HG02642 (cell line): ENCODE results near the gene POLRMT.
"Not testable (repeated sequence)": the region's sequence is repeated elsewhere in the genome, so short reads cannot be mapped to it uniquely, and the experiment has no call there.

Source experiments
- ATAC-seq: cut with Tn5 transposase; IDR thresholded peaks from one replicate; pipeline ENCODE4 v1.9.1; 2021; ENCODE audit warnings: mild to moderate bottlenecking; ENCODE audit not compliant: unreplicated experiment, poor library complexity

The POLRMT gene

DNA sequence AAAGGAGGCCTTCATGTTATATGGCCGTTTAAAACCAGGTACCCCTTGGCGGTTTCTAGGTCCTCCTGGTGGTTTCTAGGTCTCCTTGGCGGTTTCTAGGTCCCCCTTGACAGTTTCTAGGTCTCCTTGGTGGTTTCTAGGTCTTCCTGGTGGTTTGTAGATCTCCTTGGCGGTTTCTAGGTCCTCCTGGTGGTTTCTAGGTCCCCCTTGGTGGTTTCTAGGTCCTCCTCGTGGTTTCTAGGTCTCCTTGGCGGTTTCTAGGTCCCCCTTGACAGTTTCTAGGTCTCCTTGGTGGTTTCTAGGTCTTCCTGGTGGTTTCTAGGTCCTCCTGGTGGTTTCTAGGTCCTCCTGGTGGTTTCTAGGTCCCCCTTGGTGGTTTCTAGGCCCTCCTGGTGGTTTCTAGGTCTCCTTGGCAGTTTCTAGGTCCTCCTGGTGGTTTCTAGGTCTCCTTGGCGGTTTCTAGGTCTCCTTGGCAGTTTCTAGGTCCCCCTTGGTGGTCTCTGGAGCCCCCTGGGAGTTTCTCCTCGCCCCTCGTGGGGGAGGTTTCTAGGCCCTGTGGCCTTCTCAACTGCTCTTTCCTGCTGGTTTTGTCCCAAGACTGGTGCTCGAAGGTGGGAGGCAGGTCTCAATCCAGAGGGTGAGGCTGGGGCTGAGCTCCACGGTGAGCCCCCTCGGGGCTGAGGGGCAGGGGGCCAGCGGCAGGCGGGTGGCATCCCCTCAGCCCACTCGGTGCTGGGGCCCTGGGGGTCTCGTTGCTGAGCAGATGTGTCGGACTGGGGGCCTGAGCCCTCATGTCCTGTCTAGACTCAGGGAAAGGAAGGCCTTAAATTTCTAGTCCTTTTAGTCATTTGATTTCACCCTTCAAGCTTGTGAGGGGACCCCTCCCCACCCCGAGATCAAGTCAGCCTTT, 35.7 kb downstream of the POLRMT start:
- no peak for ATAC-seq

DNA sequence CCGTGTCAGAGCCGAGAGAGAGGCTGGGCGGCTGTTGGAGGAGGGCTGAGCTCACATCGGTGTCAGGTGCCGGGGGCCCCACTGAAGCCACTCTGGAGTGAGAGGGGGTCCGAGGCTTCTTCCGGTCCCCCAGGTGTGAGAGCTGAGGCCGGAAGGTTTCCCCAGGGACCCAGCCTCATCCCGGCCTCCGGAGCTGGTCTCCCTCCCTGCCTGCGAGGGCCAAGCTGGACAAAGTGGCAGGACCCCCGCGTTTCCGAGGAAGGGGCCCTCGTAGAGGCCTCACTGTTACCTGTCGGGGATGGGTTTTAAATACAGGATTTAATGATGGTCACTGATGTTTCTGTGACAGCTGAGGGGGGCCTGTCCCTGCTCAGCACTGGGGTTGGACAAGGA, 37.1 kb downstream of the POLRMT start:
- ATAC-seq, result no peak

DNA sequence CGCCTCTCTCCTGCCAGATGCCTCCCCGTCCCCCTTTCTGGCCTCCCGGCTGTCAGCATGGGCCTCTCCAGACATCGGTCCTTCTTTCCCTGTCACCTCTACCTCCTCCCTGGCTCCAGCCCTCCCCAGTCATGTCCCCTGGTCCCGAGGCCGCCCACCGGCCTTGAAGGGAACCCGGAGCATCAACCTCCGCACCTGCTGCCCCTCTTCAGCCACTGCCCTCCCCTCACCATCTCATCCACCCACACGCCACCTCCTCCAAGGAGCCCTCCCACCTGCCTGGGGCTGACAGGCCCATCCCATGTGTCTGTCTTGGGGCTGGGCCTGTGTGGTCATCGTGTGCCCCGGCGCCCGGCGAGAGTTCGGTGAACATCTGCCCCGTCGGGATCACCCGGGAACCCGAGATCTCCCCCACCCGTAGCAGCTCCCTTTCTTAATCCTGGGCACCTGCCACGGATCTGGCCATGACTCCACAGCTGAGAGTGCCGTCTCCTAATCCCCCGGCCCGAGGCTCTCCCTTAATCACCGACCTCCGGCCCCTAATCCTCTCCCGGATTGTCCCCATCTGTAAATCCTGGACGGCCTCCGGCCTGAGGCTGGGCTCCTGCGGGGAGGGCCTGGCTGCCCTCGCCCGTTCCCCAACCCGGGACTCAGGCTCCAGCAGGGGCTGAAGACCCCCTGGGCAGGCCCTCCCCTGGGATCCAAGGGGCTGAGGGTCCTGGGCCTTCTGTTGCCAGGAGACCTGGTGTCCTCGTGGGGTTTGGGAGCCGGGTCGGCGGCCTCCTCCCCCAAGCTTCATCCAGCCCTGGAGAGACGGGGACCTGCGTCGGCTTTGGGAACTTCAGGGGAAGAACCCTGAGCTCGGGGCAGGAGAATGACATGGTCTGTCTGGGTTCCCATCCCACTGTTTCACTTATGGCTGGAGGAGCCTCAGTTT, 37.7 kb downstream of the POLRMT start:
- no peak for ATAC-seq

DNA sequence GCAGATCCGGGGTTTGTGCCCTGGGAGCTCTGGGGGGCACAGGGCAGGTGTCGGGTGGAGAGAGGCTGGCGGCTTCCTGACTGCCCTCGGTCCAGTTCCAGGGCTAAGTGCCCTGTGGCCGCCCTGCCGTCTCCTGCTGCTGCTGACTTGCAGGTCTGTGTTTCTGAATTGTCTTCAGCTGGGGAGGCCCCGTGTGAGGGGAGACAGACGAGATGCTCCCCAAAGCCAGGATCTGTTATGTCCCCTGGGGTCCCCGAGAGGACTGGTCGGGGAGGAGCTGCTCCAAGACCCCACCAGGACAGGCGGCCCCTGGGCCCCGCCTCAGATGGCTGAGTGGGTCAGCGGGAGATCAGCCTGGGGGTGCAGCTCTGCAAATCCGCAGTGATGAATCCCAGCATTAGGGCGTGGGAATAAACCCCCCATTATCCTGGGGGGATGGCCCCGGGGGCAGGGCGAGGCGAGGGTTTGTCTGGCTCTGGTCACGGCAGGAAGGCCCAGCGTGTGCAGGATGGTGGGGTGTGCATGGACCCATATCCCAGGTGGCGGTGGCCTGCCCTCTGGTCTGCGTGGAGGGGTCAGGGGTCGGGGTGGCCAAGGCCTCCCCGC, 39.0 kb downstream of the POLRMT start:
- ATAC-seq, result no peak

DNA sequence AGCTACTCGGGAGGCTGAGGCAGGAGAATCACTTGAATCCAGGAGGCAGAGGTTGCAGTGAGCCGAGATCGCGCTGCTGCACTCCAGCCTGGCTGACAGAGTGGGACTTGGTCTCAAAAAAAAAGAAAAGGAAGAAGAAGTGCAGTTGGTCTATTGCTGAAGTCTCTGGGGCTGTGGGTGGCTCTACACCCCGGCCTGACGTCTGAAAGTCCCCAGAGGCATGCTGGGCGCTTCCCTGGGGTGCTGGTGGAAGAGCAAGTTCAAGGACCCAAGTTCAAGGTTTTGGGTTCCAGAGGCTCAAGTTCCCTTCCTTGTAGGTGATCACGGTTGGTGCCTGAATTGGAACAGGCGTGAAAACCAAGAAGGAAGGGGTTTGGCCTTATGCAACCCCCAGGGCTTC, 39.8 kb downstream of the POLRMT start:
- no peak for ATAC-seq

DNA sequence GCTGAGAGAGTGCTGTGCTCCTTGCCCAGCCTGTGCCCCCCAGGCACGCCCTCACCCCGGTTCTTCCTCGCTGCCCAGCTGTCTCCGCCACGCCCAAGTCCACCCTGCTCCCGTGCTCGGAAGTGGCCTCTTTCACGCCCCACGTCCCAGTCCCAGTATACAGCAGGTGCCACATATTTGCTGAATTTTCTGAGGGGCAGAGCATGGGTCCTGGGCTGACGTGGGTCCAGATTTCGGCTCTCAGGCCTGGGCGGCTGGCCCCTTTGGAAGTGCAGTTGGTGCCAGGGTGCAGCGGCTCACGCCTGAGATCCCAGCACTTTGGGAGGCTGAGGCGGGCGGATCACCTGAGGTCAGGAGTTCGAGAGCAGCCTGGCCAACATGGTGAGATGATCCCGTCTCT, 40.3 kb downstream of the POLRMT start:
- no peak for ATAC-seq

DNA sequence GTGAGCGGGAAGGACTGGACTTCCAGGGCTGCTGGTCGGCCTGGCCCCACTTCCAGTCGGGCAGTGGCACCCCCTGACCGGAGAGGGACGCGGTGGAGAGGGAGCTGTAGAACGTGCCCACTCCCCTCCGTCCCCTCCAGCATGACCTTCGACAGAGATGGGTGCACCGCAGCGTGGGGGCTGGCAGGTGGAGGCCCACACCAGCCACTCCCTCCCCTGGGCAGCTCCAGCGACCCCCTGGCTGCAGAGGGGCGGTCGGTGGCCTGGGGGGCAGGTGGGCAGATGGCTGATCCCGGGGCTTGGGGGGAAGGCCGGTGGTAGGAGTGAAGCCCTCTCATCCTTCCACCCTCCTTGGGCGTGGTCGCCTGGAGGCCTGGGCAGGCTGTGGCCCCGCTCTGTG, 41.2 kb downstream of the POLRMT start:
- ATAC-seq, result no peak

DNA sequence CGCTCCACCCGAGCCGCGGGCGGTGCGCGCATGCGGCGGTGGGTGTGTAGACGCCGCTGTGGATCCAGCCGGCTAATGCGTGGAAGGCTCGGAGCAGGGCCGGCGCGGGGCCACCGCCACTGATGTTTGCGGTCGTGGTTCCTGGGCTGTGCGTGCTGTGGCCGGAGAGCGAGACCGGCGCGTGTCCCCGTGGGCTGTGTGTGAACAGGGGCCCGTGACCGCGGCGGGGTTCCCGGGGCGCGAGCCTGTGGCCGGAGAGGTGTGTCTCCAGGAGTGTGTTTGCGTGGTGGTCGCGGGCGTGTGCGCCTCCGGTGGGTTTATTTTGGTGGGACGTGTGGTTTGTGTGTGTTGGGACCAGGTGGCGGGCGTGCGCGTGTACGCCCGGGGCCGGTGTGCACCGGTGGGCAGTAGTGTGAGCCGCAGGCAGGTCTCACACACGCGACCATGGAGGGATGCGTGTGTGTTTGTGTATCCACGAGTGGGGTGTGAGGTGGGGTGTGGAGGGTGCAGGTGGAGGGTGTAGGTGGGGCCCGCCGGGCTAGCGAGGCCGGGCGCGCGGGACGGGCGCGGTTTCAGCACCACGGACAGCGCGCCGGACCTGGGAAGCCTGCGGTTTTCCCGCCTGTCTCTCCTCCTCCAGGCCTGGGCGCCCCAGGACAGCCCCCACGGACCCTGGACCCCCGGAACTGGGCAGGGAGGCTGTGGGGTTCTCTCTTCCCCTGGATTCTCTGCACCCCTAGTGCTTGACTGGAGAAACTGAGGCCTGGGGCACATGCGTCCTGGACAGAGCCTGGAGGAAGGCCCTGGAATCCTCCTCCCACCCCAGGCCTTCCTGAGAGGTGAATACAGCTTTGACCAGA, 42.0 kb downstream of the POLRMT start:
- no peak for ATAC-seq

DNA sequence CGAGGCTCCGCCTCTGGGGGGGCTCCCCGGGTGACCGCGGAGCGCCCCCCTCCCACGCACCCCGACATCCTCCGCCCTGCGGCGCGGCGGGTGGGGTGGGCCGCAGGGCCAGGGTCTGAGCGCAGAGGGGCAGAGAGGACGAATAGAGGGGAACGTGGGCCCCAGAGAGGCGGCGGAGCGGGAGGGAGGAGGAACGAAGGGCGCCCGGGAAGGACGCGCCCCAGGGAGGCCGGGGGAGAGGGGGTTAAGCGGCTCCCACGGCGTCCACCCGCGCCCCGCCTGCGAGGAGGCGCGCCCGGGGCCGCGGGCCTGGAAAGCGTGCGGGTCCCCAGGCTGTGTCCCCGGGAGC, 42.6 kb downstream of the POLRMT start:
- no peak for ATAC-seq

DNA sequence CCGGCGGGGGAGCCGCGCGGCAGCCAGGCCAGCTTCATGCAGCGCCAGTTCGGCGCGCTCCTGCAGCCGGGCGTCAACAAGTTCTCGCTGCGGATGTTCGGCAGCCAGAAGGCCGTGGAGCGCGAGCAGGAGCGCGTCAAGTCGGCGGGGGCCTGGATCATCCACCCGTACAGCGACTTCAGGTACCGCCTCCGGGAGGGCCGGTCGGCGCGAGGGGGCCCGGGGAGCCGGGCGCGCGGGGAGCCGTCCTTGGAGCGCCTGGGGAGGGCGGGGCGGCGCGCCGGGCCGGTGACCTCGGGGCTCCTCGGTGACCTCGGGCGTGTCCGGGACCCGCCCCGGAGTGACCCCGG, 43.0 kb downstream of the POLRMT start:
- ATAC-seq, result no peak

DNA sequence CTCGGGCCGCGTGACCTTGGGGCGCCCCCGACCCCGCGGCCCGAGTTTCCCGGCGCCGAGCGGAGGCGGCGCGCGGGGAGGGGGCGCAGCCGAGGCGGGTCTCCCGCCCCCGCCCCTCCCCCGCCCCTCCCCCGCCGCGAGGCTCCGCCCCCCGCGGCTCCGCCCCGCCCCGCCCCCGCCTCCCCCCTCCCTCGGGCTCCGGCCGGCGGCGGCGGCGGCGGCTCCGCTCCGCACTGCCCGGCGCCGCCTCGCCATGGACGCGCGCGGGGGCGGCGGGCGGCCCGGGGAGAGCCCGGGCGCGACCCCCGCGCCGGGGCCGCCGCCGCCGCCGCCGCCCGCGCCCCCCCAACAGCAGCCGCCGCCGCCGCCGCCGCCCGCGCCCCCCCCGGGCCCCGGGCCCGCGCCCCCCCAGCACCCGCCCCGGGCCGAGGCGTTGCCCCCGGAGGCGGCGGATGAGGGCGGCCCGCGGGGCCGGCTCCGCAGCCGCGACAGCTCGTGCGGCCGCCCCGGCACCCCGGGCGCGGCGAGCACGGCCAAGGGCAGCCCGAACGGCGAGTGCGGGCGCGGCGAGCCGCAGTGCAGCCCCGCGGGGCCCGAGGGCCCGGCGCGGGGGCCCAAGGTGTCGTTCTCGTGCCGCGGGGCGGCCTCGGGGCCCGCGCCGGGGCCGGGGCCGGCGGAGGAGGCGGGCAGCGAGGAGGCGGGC, 43.5 kb downstream of the POLRMT start, which contains the start of gene HCN2:
Gene HCN2 (plus strand): TSS at position 189 of the 703 bp plus-strand sequence. CDS start 65 bp downstream, at position 254.
- ATAC-seq, result no peak

DNA sequence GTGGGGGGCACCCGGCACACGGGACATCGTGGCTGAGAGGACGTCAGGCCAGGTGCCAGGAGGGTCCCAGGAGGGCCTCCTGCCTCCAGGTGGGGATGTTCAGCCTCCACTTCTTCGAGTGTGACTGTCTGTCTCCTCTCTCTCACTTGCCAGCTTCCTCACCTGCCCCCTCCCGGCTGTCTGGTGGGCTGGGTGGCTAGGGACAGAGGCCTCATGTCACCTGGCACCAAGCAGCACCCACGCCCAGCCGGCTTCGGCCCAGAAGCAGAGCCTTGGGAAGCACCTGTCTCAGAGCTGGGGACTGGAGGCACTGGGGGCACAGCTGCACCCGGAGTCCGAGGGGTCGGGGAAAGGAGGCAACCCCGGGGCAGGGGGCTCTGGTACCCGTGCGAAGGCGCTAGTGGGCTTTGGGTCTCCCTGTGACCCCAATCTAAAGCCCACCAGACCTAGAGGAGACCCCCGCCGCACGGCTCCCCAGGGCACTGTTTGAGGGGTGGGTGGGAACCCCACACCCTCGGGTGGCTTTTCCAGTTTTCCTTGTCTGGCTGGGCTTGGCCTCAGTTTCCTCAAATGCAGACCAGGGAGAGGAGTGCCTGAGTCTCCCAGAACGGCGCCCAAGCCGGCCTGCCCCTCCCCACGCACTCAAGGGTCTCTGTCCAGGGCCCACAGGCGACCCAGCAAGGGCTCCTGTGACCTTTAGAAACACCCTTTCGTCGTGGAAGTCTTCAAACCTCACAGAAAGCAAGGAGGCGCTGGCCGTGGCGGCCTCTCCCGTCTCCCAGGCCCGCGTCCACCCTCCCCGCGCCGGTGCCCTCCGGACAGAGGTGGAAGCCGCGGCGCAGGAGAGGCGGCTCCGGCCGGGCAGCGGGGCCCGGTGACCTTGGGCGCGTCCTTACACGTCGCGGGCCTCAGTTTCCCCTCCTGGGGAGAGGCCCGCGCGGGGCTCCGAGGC, 44.3 kb downstream of the POLRMT start:
- ATAC-seq, result no peak

DNA sequence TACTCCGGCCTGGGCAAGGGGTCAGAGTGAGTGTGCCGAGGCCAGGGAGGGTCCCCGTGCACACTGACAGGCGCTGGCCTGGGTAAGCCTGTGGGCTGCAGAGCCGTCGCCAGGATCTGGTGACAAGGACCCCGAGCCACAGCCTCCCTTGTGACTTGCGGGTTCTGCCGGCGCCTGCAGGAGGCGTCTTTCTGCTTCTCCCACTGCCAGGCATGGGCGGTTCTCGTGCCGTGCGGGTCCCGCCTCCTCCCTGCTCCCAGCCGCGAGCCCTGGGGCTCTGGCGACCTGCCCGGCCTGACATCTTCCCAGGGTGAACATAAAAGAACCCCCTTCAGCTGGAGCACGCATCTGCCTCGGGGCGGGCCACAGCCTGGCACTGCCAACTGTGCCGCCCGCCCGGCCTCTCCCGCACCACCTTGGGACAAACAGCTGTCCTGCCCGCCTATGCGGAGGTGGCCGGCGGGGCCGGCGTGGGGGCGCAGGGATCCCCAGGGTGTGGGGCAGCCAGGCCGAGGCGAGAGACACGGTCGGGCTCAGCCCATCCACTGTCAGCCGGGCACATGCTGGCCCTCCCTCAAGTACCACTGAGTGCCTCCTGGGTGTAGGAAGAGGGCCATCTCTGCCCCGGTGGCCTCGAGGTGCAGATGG, 45.1 kb downstream of the POLRMT start:
- ATAC-seq, result no peak

DNA sequence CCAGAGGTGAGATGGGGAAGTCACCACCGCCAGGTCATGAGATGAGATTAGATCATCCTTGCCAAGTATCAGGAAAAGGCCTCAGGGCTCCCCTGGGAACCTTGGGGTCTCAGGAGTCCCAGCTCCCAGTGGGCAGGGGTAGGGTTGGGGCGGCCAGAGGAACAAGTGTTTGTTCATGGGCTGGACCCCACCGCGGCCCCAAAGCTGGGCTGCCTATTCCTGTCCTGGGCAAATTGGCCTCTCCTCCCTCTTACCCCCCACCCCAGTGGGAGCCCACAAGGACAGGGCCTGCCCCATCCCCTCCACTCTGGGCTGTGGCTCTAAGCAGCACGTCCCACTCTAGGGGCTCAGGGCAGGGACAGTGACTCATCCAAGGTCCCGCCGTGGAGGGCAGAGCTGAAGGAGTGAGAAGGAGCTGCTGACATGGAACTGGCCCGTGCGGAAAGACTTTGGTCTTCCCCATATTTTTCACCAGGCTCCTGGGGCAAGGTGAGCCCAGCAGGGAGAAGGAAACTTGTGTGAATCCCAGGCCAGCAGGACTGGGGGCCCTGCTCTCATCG, 47.7 kb downstream of the POLRMT start:
- ATAC-seq, result no peak

DNA sequence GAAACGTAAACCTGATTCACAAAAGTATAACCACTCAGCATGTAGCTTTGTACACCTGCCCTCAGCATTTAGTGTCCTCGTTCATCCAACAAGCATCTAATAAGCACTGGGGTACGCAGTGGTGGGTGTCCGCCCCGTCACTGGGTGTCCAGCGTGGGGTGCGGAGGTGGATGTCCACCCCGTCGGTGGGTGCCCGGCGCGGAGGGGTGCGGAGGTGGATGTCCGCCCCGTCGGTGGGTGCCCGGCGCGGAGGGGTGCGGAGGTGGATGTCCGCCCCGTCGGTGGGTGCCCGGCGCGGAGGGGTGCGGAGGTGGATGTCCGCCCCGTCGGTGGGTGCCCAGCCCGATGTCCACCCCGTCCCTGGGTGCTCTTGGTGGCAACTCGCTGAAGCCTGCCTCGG, 48.2 kb downstream of the POLRMT start:
- not testable (repeated sequence) for ATAC-seq

DNA sequence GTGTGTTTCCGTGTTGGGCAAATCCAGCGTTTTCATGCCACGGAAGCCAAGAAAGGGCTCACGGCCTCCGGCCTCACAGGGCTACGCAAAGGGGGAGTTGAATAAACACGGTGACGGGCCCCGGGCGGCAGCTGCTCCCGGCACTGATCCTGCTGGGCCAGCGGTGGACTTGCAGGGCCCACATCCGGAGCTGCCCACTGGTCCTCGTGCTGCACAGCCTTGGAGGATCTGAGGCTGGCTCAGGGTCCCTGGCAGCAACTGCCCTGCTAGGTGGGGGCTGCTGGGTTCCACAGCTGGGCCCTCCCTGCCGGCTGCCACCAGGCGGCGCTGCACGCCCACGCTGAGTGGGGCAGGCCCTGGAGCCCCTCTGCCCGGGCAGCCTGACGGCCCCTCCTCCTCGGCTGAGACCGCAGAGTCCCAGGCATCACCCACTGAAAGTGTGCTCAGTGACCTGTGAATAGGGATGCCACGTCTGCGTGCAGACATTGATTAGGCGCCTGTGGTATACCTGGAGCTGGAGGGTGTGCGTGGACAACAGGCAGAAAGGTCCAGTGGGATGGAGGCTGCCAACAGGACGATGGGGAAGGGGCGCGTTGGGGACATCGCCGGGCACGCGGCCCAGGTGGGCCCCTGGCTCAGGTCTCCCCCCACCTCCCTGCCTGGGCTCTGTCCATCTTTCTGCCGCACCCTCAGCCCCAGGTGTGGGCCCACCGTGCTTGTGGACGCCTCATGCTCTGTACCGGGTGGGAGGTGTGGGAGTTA, 48.9 kb downstream of the POLRMT start:
- ATAC-seq, result no peak

DNA sequence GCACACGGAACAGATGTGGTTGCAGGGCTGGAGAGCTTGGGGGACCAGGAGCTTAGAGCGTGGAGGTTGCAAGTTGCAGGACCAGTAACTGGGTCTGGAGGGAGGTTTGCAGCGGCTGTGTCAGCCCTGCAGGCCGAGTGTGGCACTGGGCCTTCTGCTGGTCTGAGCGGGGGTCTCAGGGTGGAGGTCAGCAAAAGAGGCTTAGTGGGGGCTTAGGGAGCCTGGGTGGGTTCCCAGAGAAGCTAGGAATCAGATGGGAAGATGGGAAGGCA, 49.4 kb downstream of the POLRMT start:
- no peak for ATAC-seq
